CD4-positive, alpha-beta T cell treated with Interleukin-2 at 100 ng/mL for 4 hours (primary cell): Measurements from ENCODE around the gene ZNF354B.

Experiments used
- DNase-seq: peaks from one replicate; pipeline ENCODE4 v3.0.0-alpha.2; 2020; ENCODE audit warnings: low spot score

The ZNF354B gene

GRCh38 chr5:178883815-178884430 is 24.2 kb downstream of the ZNF354B start:
- DNase-seq = no peak

- DNase-seq = peak; percentile 4
These were observed 36.1 kb downstream of the ZNF354B start, which contains the start of gene ZFP2 for GRCh38 chr5:178895615-178896571. Gene ZFP2 (plus strand): TSS chr5:178895913. CDS start chr5:178931314, 35,401 bp downstream.

GRCh38 chr5:178899289-178899688 is 39.5 kb downstream of the ZNF354B start:
- no peak for DNase-seq

- DNase-seq = no peak
These were observed 43.1 kb downstream of the ZNF354B start for GRCh38 chr5:178902849-178903248.

- no peak for DNase-seq
These were observed 72.3 kb downstream of the ZNF354B start for GRCh38 chr5:178931846-178932760.
